ENCODE results near the gene C7.

C7 gene

GRCh38 chr5:40972434-40972833 lies 63.1 kb downstream of the C7 start:
- H3K27me3 ChIP-seq: no peaks in the 10 kb centered on the region
- H3K36me3 ChIP-seq: no peaks in the 10 kb centered on the region
- no peak for DNase-seq
- TF ChIP-seq CTCF (IDR thresholded peaks at IDR 0.05; ENCODE audit: low read depth, low read length): no peak
- no peaks in the 10 kb centered on the region for H3K9me3 ChIP-seq
- H3K4me1 ChIP-seq: peaks cover 6% of the 10 kb centered on the region; the same call in 1 of the 2 replicates
- no peak overlapping the region for H3K4me3 ChIP-seq (ENCODE audit: low read depth, low read length)

- Histone ChIP-seq H3K4me1 (peaks cover 6% of the 10 kb centered on the region; the same call in 1 of the 2 replicates), H3K27me3 (no peaks in the 10 kb centered on the region), H3K4me3 (ENCODE audit: low read depth, low read length) (no peak overlapping the region), H3K36me3 (no peaks in the 10 kb centered on the region), H3K9me3 (no peaks in the 10 kb centered on the region)
- no peak for DNase-seq
- no peak for TF ChIP-seq CTCF (IDR thresholded peaks at IDR 0.05; ENCODE audit: low read depth, low read length)
These were observed 64.2 kb downstream of the C7 start for GRCh38 chr5:40973364-40974004.

- no peaks in the 10 kb centered on the region for H3K9me3 ChIP-seq
- peaks cover 6% of the 10 kb centered on the region; the same call in 1 of the 2 replicates for H3K4me1 ChIP-seq
- no peaks in the 10 kb centered on the region for H3K36me3 ChIP-seq
- DNase-seq: no peak
- TF ChIP-seq CTCF (IDR thresholded peaks at IDR 0.05; ENCODE audit: low read depth, low read length): no peak
- H3K27me3 ChIP-seq: no peaks in the 10 kb centered on the region
- H3K4me3 ChIP-seq (ENCODE audit: low read depth, low read length): no peak overlapping the region
These were observed 66.7 kb downstream of the C7 start for GRCh38 chr5:40976041-40976440.

- Histone ChIP-seq H3K9me3 (no peaks in the 10 kb centered on the region), H3K4me1 (peaks cover 6% of the 10 kb centered on the region; the same call in 1 of the 2 replicates), H3K36me3 (no peaks in the 10 kb centered on the region), H3K4me3 (ENCODE audit: low read depth, low read length) (no peak overlapping the region), H3K27me3 (no peaks in the 10 kb centered on the region)
- no peak for DNase-seq
- TF ChIP-seq CTCF (IDR thresholded peaks at IDR 0.05; ENCODE audit: low read depth, low read length): no peak
These were observed 67.5 kb downstream of the C7 start for GRCh38 chr5:40976836-40977235.

- no peak for TF ChIP-seq CTCF (IDR thresholded peaks at IDR 0.05; ENCODE audit: low read depth, low read length)
- H3K4me3 ChIP-seq (ENCODE audit: low read depth, low read length): no peak overlapping the region
- no peaks in the 10 kb centered on the region for H3K36me3 ChIP-seq
- H3K9me3 ChIP-seq: no peaks in the 10 kb centered on the region
- H3K27me3 ChIP-seq: no peaks in the 10 kb centered on the region
- peaks cover 4% of the 10 kb centered on the region; the same call in 1 of the 2 replicates for H3K4me1 ChIP-seq
- no peak for DNase-seq
These were observed 72.1 kb downstream of the C7 start for GRCh38 chr5:40981420-40981819.

GRCh38 chr5:40983781-40984180 lies 74.5 kb downstream of the C7 start:
- Histone ChIP-seq H3K4me3 (ENCODE audit: low read depth, low read length) (no peak overlapping the region), H3K9me3 (no peaks in the 10 kb centered on the region; the same call in 1 of the 2 replicates), H3K36me3 (no peaks in the 10 kb centered on the region), H3K27me3 (no peaks in the 10 kb centered on the region), H3K4me1 (no peaks in the 10 kb centered on the region)
- DNase-seq: no peak
- TF ChIP-seq CTCF (IDR thresholded peaks at IDR 0.05; ENCODE audit: low read depth, low read length): no peak
